Activated CD4-positive, alpha-beta T cell treated with anti-CD3 and anti-CD28 coated beads, Interleukin-2, amount 10 ng/mL, durations not matched to agents 24 days and 14 days (primary cell): ENCODE results near the gene PRR35. TPM values are rescaled to one million over a fixed set of nuclear protein-coding genes. Genes with fewer than 3 reads are reported as not detected.

Source experiments
- DNase-seq: peaks from one replicate; pipeline ENCODE4 v3.0.0; 2022
- H3K27ac Mint-ChIP-seq: one replicate; pipeline ENCODE4 v1.8.0; 2022; ENCODE audit warnings: mild to moderate bottlenecking, mixed read lengths
- H3K27me3 Mint-ChIP-seq: one replicate; pipeline ENCODE4 v1.8.0; 2022; ENCODE audit warnings: mixed read lengths
- H3K36me3 Mint-ChIP-seq: one replicate; pipeline ENCODE4 v1.8.0; 2022; ENCODE audit warnings: low read depth, mild to moderate bottlenecking, mixed read lengths
- H3K4me1 Mint-ChIP-seq: one replicate; pipeline ENCODE4 v1.8.0; 2021; ENCODE audit warnings: mixed read lengths
- H3K4me3 Mint-ChIP-seq: one replicate; pipeline ENCODE4 v1.8.0; 2022; ENCODE audit warnings: mild to moderate bottlenecking, moderate library complexity, mixed read lengths
- H3K9me3 Mint-ChIP-seq: one replicate; pipeline ENCODE4 v1.8.0; 2021; ENCODE audit warnings: mixed read lengths
- intact Hi-C: fragments of 100-400 bp; cut with micrococcal nuclease; formaldehyde crosslinking; loops from one replicate; pipeline ENCODE4 v1.15.1; 2023
- total RNA-seq: library from RNA; stranded (reverse); gene quantifications from 2 replicates; pipeline ENCODE4 v1.2.3, GENCODE V29; 2022

The PRR35 gene
- total RNA-seq, 1 donor from 2014 or later: not detected

DNA sequence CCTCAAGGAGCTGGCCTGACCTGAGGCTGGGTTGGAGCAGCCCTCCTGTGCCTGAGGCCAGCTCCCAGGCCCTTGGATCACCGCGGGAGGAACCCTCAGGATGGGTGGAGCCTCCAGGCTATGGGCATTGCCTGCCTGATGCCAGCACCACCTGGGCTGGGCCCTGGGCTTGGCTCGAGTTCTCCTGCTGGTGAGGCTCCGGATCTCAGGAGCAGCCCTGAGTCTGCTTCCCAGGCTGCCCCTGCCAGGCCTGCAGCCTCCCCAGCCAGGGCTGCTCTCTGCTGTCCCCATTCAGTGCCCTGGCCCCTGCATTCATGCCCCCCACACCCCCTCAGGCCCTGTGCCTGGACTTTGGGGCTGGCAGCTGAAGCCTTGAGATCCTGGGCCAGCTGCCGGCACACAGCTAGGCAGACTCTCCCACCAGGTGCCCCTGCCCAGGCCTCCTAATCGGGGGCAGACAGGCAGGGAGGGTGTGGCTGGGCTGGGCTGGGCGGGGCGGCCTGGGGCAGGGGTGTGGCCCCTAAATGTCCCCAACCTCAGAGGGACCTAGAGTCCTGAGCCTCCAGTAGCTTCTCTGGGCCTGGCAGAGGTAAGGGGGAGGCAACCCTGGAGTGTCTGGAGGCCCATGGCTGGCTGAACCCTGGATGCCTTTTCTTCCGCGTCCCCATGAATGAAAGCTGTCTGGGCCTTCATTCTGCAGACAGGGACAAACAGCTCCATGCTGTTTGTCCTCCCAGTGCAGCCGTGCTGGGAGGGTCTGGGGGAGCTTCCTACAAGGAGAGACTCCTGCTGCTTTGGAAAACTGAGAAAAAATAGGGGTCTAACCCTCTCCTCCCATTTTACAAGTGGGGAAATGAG, 8.4 kb downstream of the PRR35 start:
- Mint-ChIP-seq H3K4me1 (peaks cover 24% of the 10 kb centered on the region), H3K4me3 (peak overlapping the region; percentile 89), H3K27ac (peak overlapping the region; percentile 93), H3K36me3 (no peaks in the 10 kb centered on the region), H3K9me3 (no peaks in the 10 kb centered on the region), H3K27me3 (no peaks in the 10 kb centered on the region)
- no peak for DNase-seq
- intact Hi-C loops: loop anchor here (1.0 to 10.0 kb wide), 3 partner anchors 21 to 96 kb away; partner anchors contain the start of gene RHOT2

DNA sequence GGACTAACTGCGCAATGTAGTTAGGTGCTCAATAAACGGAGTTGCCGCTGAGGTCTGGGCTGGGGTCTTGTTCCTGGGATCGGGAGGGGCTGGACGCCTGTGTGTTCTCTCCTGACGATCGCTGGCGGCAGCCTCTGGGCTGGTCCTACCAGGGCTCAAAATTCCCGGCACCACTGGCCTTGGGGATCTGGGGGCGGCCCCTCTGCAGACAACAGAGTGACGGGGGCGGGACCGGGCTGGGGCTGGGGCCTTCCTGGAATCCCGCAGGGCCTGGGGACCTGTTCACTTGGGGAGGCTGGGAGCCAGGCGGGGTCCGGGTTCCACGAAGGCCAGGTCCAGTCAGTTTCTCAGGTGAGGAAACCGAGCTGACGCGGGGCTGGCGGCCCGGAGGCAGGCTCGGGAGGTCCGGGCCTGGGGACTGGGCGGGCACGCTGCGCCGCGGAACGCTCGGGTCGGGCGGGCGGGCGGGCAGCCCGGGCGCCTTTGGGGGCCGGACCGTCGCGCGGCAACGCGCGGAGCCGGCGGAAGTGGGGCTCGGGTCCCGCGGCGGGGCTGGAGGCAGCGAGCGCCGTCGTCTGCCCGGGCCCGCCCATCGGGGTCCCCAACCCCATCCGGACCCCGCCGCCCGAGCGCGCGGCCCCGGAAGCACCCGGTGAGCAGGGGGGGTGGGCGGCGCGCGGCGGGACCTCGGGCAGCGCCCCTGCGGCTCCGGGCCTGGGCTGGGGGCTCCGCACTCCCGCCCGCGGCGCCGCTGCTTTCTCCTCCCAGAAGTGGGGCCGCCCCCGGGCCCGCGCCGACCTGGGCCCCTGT, 9.5 kb downstream of the PRR35 start, which contains the start of gene PIGQ:
Gene PIGQ, plus strand, starts transcription at position 524 of the 810 bp plus-strand sequence. CDS start 4,107 bp downstream, outside the sequence.
- Mint-ChIP-seq H3K27ac (peak within 1 kb of the TSS; percentile 93), H3K4me1 (peaks cover 24% of the 10 kb centered on the region), H3K9me3 (no peaks in the 10 kb centered on the region), H3K36me3 (no peaks in the 10 kb centered on the region), H3K4me3 (peak within 1 kb of the TSS; percentile 89), H3K27me3 (no peaks in the 10 kb centered on the region)
- DNase-seq: peak; percentile 91
- intact Hi-C loops: loop anchor here (1.0 to 10.0 kb wide), 3 partner anchors 20 to 95 kb away; partner anchors contain the start of gene RHOT2

GRCh38 chr16:572865-573650, 12.9 kb downstream of the PRR35 start:
- Mint-ChIP-seq H3K4me1 (peaks cover 18% of the 10 kb centered on the region), H3K4me3 (no peak overlapping the region), H3K9me3 (no peaks in the 10 kb centered on the region), H3K27ac (no peak overlapping the region), H3K27me3 (no peaks in the 10 kb centered on the region), H3K36me3 (no peaks in the 10 kb centered on the region)
- no peak for DNase-seq
- intact Hi-C loops: no loop called here

DNA sequence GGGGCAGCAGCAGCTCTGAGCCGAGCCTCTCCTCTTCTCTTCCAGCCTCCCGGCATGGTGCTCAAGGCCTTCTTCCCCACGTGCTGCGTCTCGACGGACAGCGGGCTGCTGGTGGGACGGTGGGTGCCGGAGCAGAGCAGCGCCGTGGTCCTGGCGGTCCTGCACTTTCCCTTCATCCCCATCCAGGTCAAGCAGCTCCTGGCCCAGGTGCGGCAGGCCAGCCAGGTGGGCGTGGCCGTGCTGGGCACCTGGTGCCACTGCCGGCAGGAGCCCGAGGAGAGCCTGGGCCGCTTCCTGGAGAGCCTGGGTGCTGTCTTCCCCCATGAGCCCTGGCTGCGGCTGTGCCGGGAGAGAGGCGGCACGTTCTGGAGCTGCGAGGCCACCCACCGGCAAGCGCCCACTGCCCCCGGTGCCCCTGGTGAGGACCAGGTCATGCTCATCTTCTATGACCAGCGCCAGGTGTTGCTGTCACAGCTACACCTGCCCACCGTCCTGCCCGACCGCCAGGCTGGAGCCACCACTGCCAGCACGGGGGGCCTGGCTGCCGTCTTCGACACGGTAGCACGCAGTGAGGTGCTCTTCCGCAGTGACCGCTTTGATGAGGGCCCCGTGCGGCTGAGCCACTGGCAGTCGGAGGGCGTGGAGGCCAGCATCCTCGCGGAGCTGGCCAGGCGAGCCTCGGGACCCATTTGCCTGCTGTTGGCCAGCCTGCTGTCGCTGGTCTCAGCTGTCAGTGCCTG, 14.0 kb downstream of the PRR35 start:
- no peak overlapping the region for H3K27ac Mint-ChIP-seq
- H3K4me1 Mint-ChIP-seq: peaks cover 16% of the 10 kb centered on the region
- H3K27me3 Mint-ChIP-seq: no peaks in the 10 kb centered on the region
- intact Hi-C loops: no loop called here
- H3K9me3 Mint-ChIP-seq: no peaks in the 10 kb centered on the region
- no peak overlapping the region for H3K4me3 Mint-ChIP-seq
- no peaks in the 10 kb centered on the region for H3K36me3 Mint-ChIP-seq
- DNase-seq: no peak

GRCh38 chr16:575354-576196, 15.4 kb downstream of the PRR35 start:
- H3K9me3 Mint-ChIP-seq: no peaks in the 10 kb centered on the region
- intact Hi-C loops: no loop called here
- H3K27me3 Mint-ChIP-seq: no peaks in the 10 kb centered on the region
- H3K4me1 Mint-ChIP-seq: peaks cover 13% of the 10 kb centered on the region
- no peak overlapping the region for H3K27ac Mint-ChIP-seq
- H3K4me3 Mint-ChIP-seq: no peak overlapping the region
- no peak for DNase-seq
- no peaks in the 10 kb centered on the region for H3K36me3 Mint-ChIP-seq

DNA sequence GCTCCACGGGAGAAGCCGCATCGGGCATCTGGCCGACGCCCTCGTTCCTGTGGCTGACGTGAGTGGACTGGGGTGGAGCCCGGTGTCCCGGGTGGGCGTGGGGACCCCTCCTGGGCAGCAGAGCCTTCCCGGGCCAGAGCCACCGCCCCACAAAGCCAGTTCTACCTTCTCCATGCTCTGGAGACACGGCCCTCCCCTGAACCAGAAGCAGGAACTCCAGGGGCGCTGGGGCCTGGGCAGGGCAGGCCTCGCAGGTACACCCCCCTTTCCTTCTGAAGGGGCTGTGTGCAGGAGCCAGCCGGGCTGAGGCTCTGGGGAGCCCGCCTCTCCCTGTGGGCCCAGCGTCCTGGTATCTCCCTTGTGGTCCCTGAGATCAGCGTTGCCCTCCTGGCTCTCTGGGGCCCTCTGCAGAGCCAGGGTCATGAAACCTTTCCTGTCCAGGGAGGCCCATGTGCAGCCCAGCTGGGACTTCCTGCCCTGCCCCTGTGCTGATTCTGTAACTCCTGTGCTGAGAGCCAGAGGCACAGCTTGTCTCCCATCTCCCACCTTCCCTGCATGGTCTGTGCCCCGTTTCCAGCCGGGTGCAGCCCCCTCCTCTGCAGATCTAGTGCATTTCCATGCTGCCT, 16.1 kb downstream of the PRR35 start:
- no peaks in the 10 kb centered on the region for H3K9me3 Mint-ChIP-seq
- no peak overlapping the region for H3K27ac Mint-ChIP-seq
- no peak overlapping the region for H3K4me3 Mint-ChIP-seq
- H3K36me3 Mint-ChIP-seq: no peaks in the 10 kb centered on the region
- peaks cover 5% of the 10 kb centered on the region for H3K4me1 Mint-ChIP-seq
- intact Hi-C loops: no loop called here
- DNase-seq: no peak
- H3K27me3 Mint-ChIP-seq: no peaks in the 10 kb centered on the region

- Mint-ChIP-seq H3K27ac (no peak overlapping the region), H3K4me1 (peaks cover 2% of the 10 kb centered on the region), H3K4me3 (no peak overlapping the region), H3K9me3 (no peaks in the 10 kb centered on the region), H3K27me3 (no peaks in the 10 kb centered on the region), H3K36me3 (no peaks in the 10 kb centered on the region)
- DNase-seq: no peak
- intact Hi-C loops: no loop called here
Observed at GRCh38 chr16:576823-577201, 16.6 kb downstream of the PRR35 start.

DNA sequence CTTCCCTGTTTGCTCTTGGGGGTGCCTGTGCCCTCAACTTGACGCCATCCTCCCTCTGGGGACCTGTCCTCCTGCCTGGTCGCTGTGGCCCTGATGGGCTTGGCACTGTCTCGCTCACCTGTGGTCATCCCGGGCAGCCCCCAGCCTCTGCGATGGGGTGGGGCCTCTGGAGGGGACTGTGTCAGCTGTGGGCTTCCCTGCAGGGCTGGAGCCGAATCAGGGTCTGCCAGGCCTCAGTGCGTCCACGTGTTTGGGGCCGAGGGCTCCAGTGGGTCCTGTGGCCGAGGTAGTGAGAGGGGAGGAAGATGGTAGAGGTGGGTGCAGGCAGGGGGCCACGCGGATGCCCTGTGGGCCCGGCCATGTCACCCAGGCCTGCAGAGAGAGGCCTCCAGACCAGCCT, 17.6 kb downstream of the PRR35 start:
- H3K27me3 Mint-ChIP-seq: no peaks in the 10 kb centered on the region

GRCh38 chr16:578232-578869, 18.2 kb downstream of the PRR35 start:
- H3K9me3 Mint-ChIP-seq: no peaks in the 10 kb centered on the region
- DNase-seq: no peak
- H3K27ac Mint-ChIP-seq: no peak overlapping the region
- H3K4me3 Mint-ChIP-seq: no peak overlapping the region
- no peaks in the 10 kb centered on the region for H3K27me3 Mint-ChIP-seq
- intact Hi-C loops: no loop called here
- H3K4me1 Mint-ChIP-seq: peaks cover 2% of the 10 kb centered on the region
- no peaks in the 10 kb centered on the region for H3K36me3 Mint-ChIP-seq

More for the DNA sequence above, 17.6 kb downstream of the PRR35 start:
- no peaks in the 10 kb centered on the region for H3K9me3 Mint-ChIP-seq
- no peak overlapping the region for H3K4me3 Mint-ChIP-seq
- no peak overlapping the region for H3K27ac Mint-ChIP-seq
- intact Hi-C loops: no loop called here
- no peak for DNase-seq
- no peaks in the 10 kb centered on the region for H3K36me3 Mint-ChIP-seq
- peaks cover 2% of the 10 kb centered on the region for H3K4me1 Mint-ChIP-seq

- peak; percentile 82 for DNase-seq
- Mint-ChIP-seq H3K9me3 (no peaks in the 10 kb centered on the region), H3K4me3 (no peak overlapping the region), H3K4me1 (peaks cover 2% of the 10 kb centered on the region), H3K27ac (no peak overlapping the region), H3K36me3 (no peaks in the 10 kb centered on the region), H3K27me3 (no peaks in the 10 kb centered on the region)
- intact Hi-C loops: no loop called here
Observed at GRCh38 chr16:578870-579405, 18.7 kb downstream of the PRR35 start.

- H3K4me1 Mint-ChIP-seq: peaks cover 2% of the 10 kb centered on the region
- H3K9me3 Mint-ChIP-seq: no peaks in the 10 kb centered on the region
- intact Hi-C loops: no loop called here
- H3K4me3 Mint-ChIP-seq: no peak overlapping the region
- no peaks in the 10 kb centered on the region for H3K36me3 Mint-ChIP-seq
- DNase-seq: no peak
- H3K27me3 Mint-ChIP-seq: no peaks in the 10 kb centered on the region
- no peak overlapping the region for H3K27ac Mint-ChIP-seq
Observed at GRCh38 chr16:580141-580945, 20.1 kb downstream of the PRR35 start.
